Mammary epithelial cell (primary cell): ENCODE data around the gene PPARA.

Source experiments
- CTCF ChIP-seq, 2 donors: IDR thresholded peaks in 1 of 2; conservative IDR thresholded peaks in 1 of 2; 2 replicates each; pipeline ENCODE4 v1.5.1; 2011 to 2012; ENCODE audit warnings: inconsistent platforms in 2 of 2, low read length in 2 of 2, mild to moderate bottlenecking in 2 of 2, control low read depth in 1 of 2, low read depth in 1 of 2; ENCODE audit not compliant: insufficient read depth in 1 of 2; ENCODE audit errors: extremely low read depth in 1 of 2
- EZH2 ChIP-seq: IDR thresholded peaks from 2 replicates; pipeline ENCODE4 v1.6.1; 2012; ENCODE audit warnings: low read length, inconsistent platforms, borderline replicate concordance

- TF ChIP-seq CTCF (conservative IDR thresholded peaks at IDR 0.05 in 1 of 2, IDR thresholded peaks at IDR 0.05 in 1 of 2; ENCODE audit: extremely low read depth in 1 of 2, insufficient read depth in 1 of 2, low read depth in 1 of 2, low read length in 2 of 2) (no peak), EZH2 (no peak)
Observed at GRCh38 chr22:46219636-46220035, 69.3 kb downstream of the PPARA start.
